HG02610 (cell line): ENCODE data around the gene STAC3.
"Not testable (repeated sequence)": the region's sequence is repeated elsewhere in the genome, so short reads cannot be mapped to it uniquely, and the experiment has no call there.

Experiments used
- ATAC-seq: cut with Tn5 transposase; IDR thresholded peaks from one replicate; pipeline ENCODE4 v1.9.1; 2021; ENCODE audit warnings: mild to moderate bottlenecking, moderate library complexity; ENCODE audit not compliant: unreplicated experiment

STAC3 gene

GRCh38 chr12:57250956-57251355 is at the start of gene STAC3:
TSS of gene STAC3 (minus strand) at chr12:57251187. CDS start at chr12:57249636, 1,551 bp downstream.
- ATAC-seq, result no peak

- no peak for ATAC-seq
Observed at GRCh38 chr12:57299514-57300016, 48.6 kb upstream of the STAC3 start.

GRCh38 chr12:57296291-57296690 is 45.3 kb upstream of the STAC3 start:
- ATAC-seq, result no peak

GRCh38 chr12:57282073-57282472 is 31.1 kb upstream of the STAC3 start:
- not testable (repeated sequence) for ATAC-seq

GRCh38 chr12:57280211-57281062 is 29.4 kb upstream of the STAC3 start:
- ATAC-seq, result peak; percentile 95

GRCh38 chr12:57278465-57279381 is 27.7 kb upstream of the STAC3 start:
- ATAC-seq, result no peak

GRCh38 chr12:57276935-57277563 is 26.1 kb upstream of the STAC3 start:
- no peak for ATAC-seq

GRCh38 chr12:57276233-57276632 is 25.2 kb upstream of the STAC3 start:
- ATAC-seq, result not testable (repeated sequence)

GRCh38 chr12:57273516-57273915 is 22.5 kb upstream of the STAC3 start:
- ATAC-seq, result no peak

- ATAC-seq, result no peak
Observed at GRCh38 chr12:57272337-57273151, 21.6 kb upstream of the STAC3 start.

GRCh38 chr12:57270966-57271470 is 20.0 kb upstream of the STAC3 start:
- ATAC-seq, result no peak

GRCh38 chr12:57268264-57268663 is 17.3 kb upstream of the STAC3 start:
- no peak for ATAC-seq

- ATAC-seq, result no peak
Observed at GRCh38 chr12:57266681-57267080, 15.7 kb upstream of the STAC3 start.

- ATAC-seq, result no peak
Observed at GRCh38 chr12:57263096-57263495, 12.1 kb upstream of the STAC3 start.

- ATAC-seq, result no peak
Observed at GRCh38 chr12:57262126-57262822, 11.3 kb upstream of the STAC3 start.

GRCh38 chr12:57261428-57261865 is 10.5 kb upstream of the STAC3 start:
- ATAC-seq, result no peak

- ATAC-seq, result no peak
Observed at GRCh38 chr12:57260366-57260765, 9.4 kb upstream of the STAC3 start.

GRCh38 chr12:57258977-57259970 is 8.3 kb upstream of the STAC3 start:
- no peak for ATAC-seq
